Measurements from ENCODE around the gene KDM8. TPM values are rescaled to one million over a fixed set of nuclear protein-coding genes. Genes with fewer than 3 reads are reported as not detected.
A peak's percentile ranks its signal among the peaks of the same experiment; 100 is the strongest.

Gene KDM8
- total and polyA plus RNA-seq, 9 of the 15 experiments (the other 6 are each of a cell fraction or from before 2014, with no cell fraction given): 0.61 to 9.1 (median 5.4) TPM

GRCh38 chr16:27203507-27204311, at the start of gene KDM8 (continued):
- TF ChIP-seq, protein P1, sequence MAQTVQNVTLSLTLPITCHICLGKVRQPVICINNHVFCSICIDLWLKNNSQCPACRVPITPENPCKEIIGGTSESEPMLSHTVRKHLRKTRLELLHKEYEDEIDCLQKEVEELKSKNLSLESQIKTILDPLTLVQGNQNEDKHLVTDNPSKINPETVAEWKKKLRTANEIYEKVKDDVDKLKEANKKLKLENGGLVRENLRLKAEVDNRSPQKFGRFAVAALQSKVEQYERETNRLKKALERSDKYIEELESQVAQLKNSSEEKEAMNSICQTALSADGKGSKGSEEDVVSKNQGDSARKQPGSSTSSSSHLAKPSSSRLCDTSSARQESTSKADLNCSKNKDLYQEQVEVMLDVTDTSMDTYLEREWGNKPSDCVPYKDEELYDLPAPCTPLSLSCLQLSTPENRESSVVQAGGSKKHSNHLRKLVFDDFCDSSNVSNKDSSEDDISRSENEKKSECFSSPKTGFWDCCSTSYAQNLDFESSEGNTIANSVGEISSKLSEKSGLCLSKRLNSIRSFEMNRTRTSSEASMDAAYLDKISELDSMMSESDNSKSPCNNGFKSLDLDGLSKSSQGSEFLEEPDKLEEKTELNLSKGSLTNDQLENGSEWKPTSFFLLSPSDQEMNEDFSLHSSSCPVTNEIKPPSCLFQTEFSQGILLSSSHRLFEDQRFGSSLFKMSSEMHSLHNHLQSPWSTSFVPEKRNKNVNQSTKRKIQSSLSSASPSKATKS (CRISPR knock-in tag; IDR thresholded peaks at IDR 0.05): no peak
- TF ChIP-seq, protein P2, sequence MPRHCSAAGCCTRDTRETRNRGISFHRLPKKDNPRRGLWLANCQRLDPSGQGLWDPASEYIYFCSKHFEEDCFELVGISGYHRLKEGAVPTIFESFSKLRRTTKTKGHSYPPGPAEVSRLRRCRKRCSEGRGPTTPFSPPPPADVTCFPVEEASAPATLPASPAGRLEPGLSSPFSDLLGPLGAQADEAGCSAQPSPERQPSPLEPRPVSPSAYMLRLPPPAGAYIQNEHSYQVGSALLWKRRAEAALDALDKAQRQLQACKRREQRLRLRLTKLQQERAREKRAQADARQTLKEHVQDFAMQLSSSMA (CRISPR knock-in tag; IDR thresholded peaks at IDR 0.05): no peak
- TF ChIP-seq ZEB2 (IDR thresholded peaks at IDR 0.05) (0 out of 2 replicates have a peak, but pooled peaks have one; percentile 59), NELFE (IDR thresholded peaks at IDR 0.05; ENCODE audit: insufficient read depth, insufficient read length) (no peak), HES1 (IDR thresholded peaks at IDR 0.05; ENCODE audit: low read depth) (no peak), ZNF512 (tag; IDR thresholded peaks at IDR 0.05) (no peak), UBTF (IDR thresholded peaks at IDR 0.05; ENCODE audit: borderline replicate concordance in 1 of 2, low read depth in 2 of 2, low read length in 2 of 2) (peak in 1 of 2 experiments; percentile 64; a peak in 1 of 4 replicates), XRCC4 (IDR thresholded peaks at IDR 0.05; ENCODE audit: extremely low read depth, insufficient read depth, insufficient read length) (no peak), CREB1 (IDR thresholded peaks at IDR 0.05) (no peak; the same call in none of the 2 replicates), CREB1 (CRISPR knock-in tag; IDR thresholded peaks at IDR 0.05) (no peak), ZNF316 (IDR thresholded peaks at IDR 0.05) (no peak), ZBTB8A (IDR thresholded peaks at IDR 0.05; ENCODE audit: partially characterized antibody) (no peak), HNRNPL (IDR thresholded peaks at IDR 0.05; ENCODE audit: low read depth, low read length) (no peak), SREBF2 (CRISPR knock-in tag; IDR thresholded peaks at IDR 0.05) (no peak), EHMT2 (IDR thresholded peaks at IDR 0.05) (no peak)
- TF ChIP-seq, protein P3, sequence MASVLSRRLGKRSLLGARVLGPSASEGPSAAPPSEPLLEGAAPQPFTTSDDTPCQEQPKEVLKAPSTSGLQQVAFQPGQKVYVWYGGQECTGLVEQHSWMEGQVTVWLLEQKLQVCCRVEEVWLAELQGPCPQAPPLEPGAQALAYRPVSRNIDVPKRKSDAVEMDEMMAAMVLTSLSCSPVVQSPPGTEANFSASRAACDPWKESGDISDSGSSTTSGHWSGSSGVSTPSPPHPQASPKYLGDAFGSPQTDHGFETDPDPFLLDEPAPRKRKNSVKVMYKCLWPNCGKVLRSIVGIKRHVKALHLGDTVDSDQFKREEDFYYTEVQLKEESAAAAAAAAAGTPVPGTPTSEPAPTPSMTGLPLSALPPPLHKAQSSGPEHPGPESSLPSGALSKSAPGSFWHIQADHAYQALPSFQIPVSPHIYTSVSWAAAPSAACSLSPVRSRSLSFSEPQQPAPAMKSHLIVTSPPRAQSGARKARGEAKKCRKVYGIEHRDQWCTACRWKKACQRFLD (CRISPR knock-in tag; IDR thresholded peaks at IDR 0.05): no peak
- TF ChIP-seq, protein P4, sequence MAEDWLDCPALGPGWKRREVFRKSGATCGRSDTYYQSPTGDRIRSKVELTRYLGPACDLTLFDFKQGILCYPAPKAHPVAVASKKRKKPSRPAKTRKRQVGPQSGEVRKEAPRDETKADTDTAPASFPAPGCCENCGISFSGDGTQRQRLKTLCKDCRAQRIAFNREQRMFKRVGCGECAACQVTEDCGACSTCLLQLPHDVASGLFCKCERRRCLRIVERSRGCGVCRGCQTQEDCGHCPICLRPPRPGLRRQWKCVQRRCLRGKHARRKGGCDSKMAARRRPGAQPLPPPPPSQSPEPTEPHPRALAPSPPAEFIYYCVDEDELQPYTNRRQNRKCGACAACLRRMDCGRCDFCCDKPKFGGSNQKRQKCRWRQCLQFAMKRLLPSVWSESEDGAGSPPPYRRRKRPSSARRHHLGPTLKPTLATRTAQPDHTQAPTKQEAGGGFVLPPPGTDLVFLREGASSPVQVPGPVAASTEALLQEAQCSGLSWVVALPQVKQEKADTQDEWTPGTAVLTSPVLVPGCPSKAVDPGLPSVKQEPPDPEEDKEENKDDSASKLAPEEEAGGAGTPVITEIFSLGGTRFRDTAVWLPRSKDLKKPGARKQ (CRISPR knock-in tag; IDR thresholded peaks at IDR 0.05): no peak

Measured in K562 (cell line).